HL-60/S4 treated with retinoic acid at 250 ng/mL for 4 days and 3 days (cell line): Measurements from ENCODE around the gene MPND.

ENCODE experiments used
- in situ Hi-C: fragments of 300-500 bp; cut with MboI; formaldehyde crosslinking; loops from 2 replicates; pipeline ENCODE4 v1.7.0; 2022; ENCODE audit warnings: low sequenced_read_pairs

The MPND gene

GRCh38 chr19:4376991-4377781 lies 33.8 kb downstream of the MPND start:
- in situ Hi-C loops, result no loop called here

GRCh38 chr19:4378886-4379285 lies 35.5 kb downstream of the MPND start:
- in situ Hi-C loops, result no loop called here

- in situ Hi-C loops, result no loop called here
Measured at GRCh38 chr19:4379383-4380253, 36.3 kb downstream of the MPND start.

- in situ Hi-C loops, result no loop called here
Measured at GRCh38 chr19:4380254-4380727, 36.9 kb downstream of the MPND start.

GRCh38 chr19:4385291-4386040 lies 42.1 kb downstream of the MPND start:
- in situ Hi-C loops, result no loop called here

- in situ Hi-C loops, result no loop called here
Measured at GRCh38 chr19:4386041-4386782, 42.9 kb downstream of the MPND start.

- in situ Hi-C loops, result no loop called here
Measured at GRCh38 chr19:4388337-4389063, 45.1 kb downstream of the MPND start.

- in situ Hi-C loops, result no loop called here
Measured at GRCh38 chr19:4389064-4389375, 45.7 kb downstream of the MPND start.

- in situ Hi-C loops, result no loop called here
Measured at GRCh38 chr19:4389511-4390016, 46.2 kb downstream of the MPND start.

GRCh38 chr19:4390017-4390566 lies 46.7 kb downstream of the MPND start:
- in situ Hi-C loops, result no loop called here

- in situ Hi-C loops, result no loop called here
Measured at GRCh38 chr19:4390567-4391305, 47.4 kb downstream of the MPND start.

- in situ Hi-C loops, result no loop called here
Measured at GRCh38 chr19:4391306-4391693, 47.9 kb downstream of the MPND start.

- in situ Hi-C loops, result no loop called here
Measured at GRCh38 chr19:4391701-4392483, 48.5 kb downstream of the MPND start.

- in situ Hi-C loops, result no loop called here
Measured at GRCh38 chr19:4393947-4394590, 50.7 kb downstream of the MPND start.

- in situ Hi-C loops, result no loop called here
Measured at GRCh38 chr19:4396949-4397783, 53.8 kb downstream of the MPND start.

- in situ Hi-C loops, result no loop called here
Measured at GRCh38 chr19:4399812-4400134, 56.4 kb downstream of the MPND start.
